ENCODE measurements around the gene AGAP1.
A peak's percentile ranks its signal among the peaks of the same experiment; 100 is the strongest.

Gene AGAP1

GRCh38 chr2:235493775-235494715, at the start of gene AGAP1:
Gene AGAP1, plus strand, starts transcription at chr2:235494043.
- peak; percentile 28 for DNase-seq (ENCODE audit: low read depth)
- no peak within 1 kb of the TSS; the same call in 1 of the 2 replicates for H3K4me3 ChIP-seq (ENCODE audit: low read depth, low read length)
- no peak for TF ChIP-seq CTCF (IDR thresholded peaks at IDR 0.05; ENCODE audit: insufficient read depth, low read depth, low read length, missing control alignments)

GRCh38 chr2:235444101-235444597, 49.7 kb upstream of the AGAP1 start:
- no peak for DNase-seq (ENCODE audit: low read depth)
- H3K4me3 ChIP-seq (ENCODE audit: low read depth, low read length), result no peak overlapping the region
- TF ChIP-seq CTCF (IDR thresholded peaks at IDR 0.05; ENCODE audit: insufficient read depth, low read depth, low read length, missing control alignments), result no peak

GRCh38 chr2:235445116-235445515, 48.7 kb upstream of the AGAP1 start:
- no peak for TF ChIP-seq CTCF (IDR thresholded peaks at IDR 0.05; ENCODE audit: insufficient read depth, low read depth, low read length, missing control alignments)
- DNase-seq (ENCODE audit: low read depth), result no peak
- no peak overlapping the region for H3K4me3 ChIP-seq (ENCODE audit: low read depth, low read length)

- DNase-seq (ENCODE audit: low read depth), result no peak
- H3K4me3 ChIP-seq (ENCODE audit: low read depth, low read length), result no peak overlapping the region
- TF ChIP-seq CTCF (IDR thresholded peaks at IDR 0.05; ENCODE audit: insufficient read depth, low read depth, low read length, missing control alignments), result no peak
Observed at GRCh38 chr2:235446082-235446481, 47.8 kb upstream of the AGAP1 start.

- no peak for DNase-seq (ENCODE audit: low read depth)
- H3K4me3 ChIP-seq (ENCODE audit: low read depth, low read length), result no peak overlapping the region
Observed at GRCh38 chr2:235447210-235447609, 46.6 kb upstream of the AGAP1 start.

GRCh38 chr2:235449568-235449967, 44.3 kb upstream of the AGAP1 start:
- H3K4me3 ChIP-seq (ENCODE audit: low read depth, low read length), result no peak overlapping the region
- no peak for TF ChIP-seq CTCF (IDR thresholded peaks at IDR 0.05; ENCODE audit: insufficient read depth, low read depth, low read length, missing control alignments)
- DNase-seq (ENCODE audit: low read depth), result no peak

More at GRCh38 chr2:235447210-235447609, 46.6 kb upstream of the AGAP1 start:
- no peak for TF ChIP-seq CTCF (IDR thresholded peaks at IDR 0.05; ENCODE audit: insufficient read depth, low read depth, low read length, missing control alignments)

Data from GM12865 (cell line).